HepG2 (cell line): Measurements from ENCODE around the gene S100A13. TPM values are rescaled to one million over a fixed set of nuclear protein-coding genes. Genes with fewer than 3 reads are reported as not detected.

Source experiments
- ARNTL ChIP-seq: sonication (generic); formaldehyde crosslinking; IDR thresholded peaks from 2 replicates; pipeline ENCODE4 v1.4.0; 2020; ENCODE audit warnings: mild to moderate bottlenecking, missing genetic modification reagents
- BCL6 ChIP-seq: IDR thresholded peaks from 2 replicates; pipeline ENCODE4 v1.6.1; 2016; ENCODE audit warnings: missing genetic modification reagents, missing compliant biosample characterization
- FOXC1 ChIP-seq: sonication (generic); formaldehyde crosslinking; IDR thresholded peaks from 2 replicates; pipeline ENCODE4 v1.8.0; 2022; ENCODE audit warnings: mild to moderate bottlenecking, missing genetic modification reagents, borderline replicate concordance
- GATA4 ChIP-seq: sonication (generic); IDR thresholded peaks from 2 replicates; pipeline ENCODE4 v1.6.1; 2016; ENCODE audit warnings: antibody characterized with exemption, low read depth, borderline replicate concordance
- GFI1 ChIP-seq: sonication (generic); formaldehyde crosslinking; IDR thresholded peaks from 2 replicates; pipeline ENCODE4 v1.5.0; 2020; ENCODE audit warnings: missing genetic modification reagents, mild to moderate bottlenecking, borderline replicate concordance
- IKZF1 ChIP-seq: fragments of 450-650 bp; IDR thresholded peaks from 2 replicates; pipeline ENCODE4 v1.7.1; 2016
- KLF16 ChIP-seq, 2 experiments: sonication (generic) in 1 of 2; formaldehyde crosslinking in 1 of 2; IDR thresholded peaks; 2 replicates each; pipeline versions ENCODE4 v1.6.1 to v1.8.0; 2016 to 2023; ENCODE audit warnings: missing genetic modification reagents in 2 of 2, missing compliant biosample characterization in 1 of 2
- MAFK ChIP-seq, 2 experiments: IDR thresholded peaks in 1 of 2; conservative IDR thresholded peaks in 1 of 2; 2 replicates each; pipeline ENCODE4 v1.6.1; 2011; ENCODE audit warnings: improper control_type of control experiment in 2 of 2, low read length in 2 of 2
- MED8 ChIP-seq: sonication (generic); formaldehyde crosslinking; IDR thresholded peaks from 2 replicates; pipeline ENCODE4 v1.8.1; 2023; ENCODE audit warnings: mild to moderate bottlenecking, missing genetic modification reagents; ENCODE audit not compliant: insufficient replicate concordance
- MTF1 ChIP-seq: sonication (generic); formaldehyde crosslinking; IDR thresholded peaks from 2 replicates; pipeline ENCODE4 v1.5.0; 2020; ENCODE audit warnings: missing genetic modification reagents
- NBN ChIP-seq: fragments of 450-650 bp; conservative IDR thresholded peaks from 2 replicates; pipeline ENCODE4 v1.6.1; 2017
- SPEN ChIP-seq: sonication (generic); formaldehyde crosslinking; IDR thresholded peaks from 2 replicates; pipeline ENCODE4 v1.5.1; 2020; ENCODE audit warnings: low read depth, mild to moderate bottlenecking, missing genetic modification reagents
- TMF1 ChIP-seq: sonication (generic); formaldehyde crosslinking; IDR thresholded peaks from 2 replicates; pipeline ENCODE4 v1.8.1; 2022; ENCODE audit warnings: low read depth, missing genetic modification reagents
- ZBTB37 ChIP-seq: sonication (generic); formaldehyde crosslinking; IDR thresholded peaks from 2 replicates; pipeline ENCODE4 v1.4.0; 2020; ENCODE audit warnings: mild to moderate bottlenecking, missing genetic modification reagents
- ZFP36 ChIP-seq: fragments of 150-350 bp; IDR thresholded peaks from 2 replicates; pipeline ENCODE4 v1.6.1; 2018; ENCODE audit warnings: borderline replicate concordance, low read length, low read depth; ENCODE audit not compliant: partially characterized antibody
- ZNF20 ChIP-seq: sonication (generic); formaldehyde crosslinking; IDR thresholded peaks from 2 replicates; pipeline ENCODE4 v1.4.0; 2020; ENCODE audit warnings: mild to moderate bottlenecking, moderate library complexity, missing genetic modification reagents
- ZNF660 ChIP-seq: sonication (generic); formaldehyde crosslinking; IDR thresholded peaks from 2 replicates; pipeline ENCODE4 v1.5.1; 2020; ENCODE audit warnings: mild to moderate bottlenecking, low read depth, missing genetic modification reagents, borderline replicate concordance
- ZNF747 ChIP-seq: sonication (generic); formaldehyde crosslinking; IDR thresholded peaks from 2 replicates; pipeline ENCODE4 v1.8.1; 2023; ENCODE audit warnings: missing genetic modification reagents, mild to moderate bottlenecking, borderline replicate concordance
- ZNF782 ChIP-seq: sonication (generic); formaldehyde crosslinking; IDR thresholded peaks from 2 replicates; pipeline ENCODE4 v1.4.0; 2020; ENCODE audit warnings: missing genetic modification reagents, mild to moderate bottlenecking, borderline replicate concordance
- ZNF878 ChIP-seq: sonication (generic); formaldehyde crosslinking; IDR thresholded peaks from 2 replicates; pipeline ENCODE4 v1.8.1; 2023; ENCODE audit warnings: mild to moderate bottlenecking, missing genetic modification reagents, moderate library complexity
- polyA plus RNA-seq, 8 experiments: library from polyadenylated mRNA; depleted of rRNA in 3 of 8; stranded (reverse) in 7 of 8; unstranded in 1 of 8; fragments of >200 nt; fragmentation: Illumina TruSeq in 4 of 8; extraction: Trizol in 4 of 8; gene quantifications; 2 replicates each; pipeline versions ENCODE4 v1.2.1 to v1.2.3, GENCODE V29; 2011 to 2016; ENCODE audit warnings: low read depth in 4 of 8, missing spikeins in 1 of 8, mixed read lengths in 1 of 8; ENCODE audit not compliant: insufficient read depth in 1 of 8
- total RNA-seq, 5 experiments: library from RNA; depleted of rRNA; stranded (reverse); fragments of >200 nt; fragmentation: Illumina TruSeq; extraction: Trizol; gene quantifications; 2 replicates each; pipeline ENCODE4 v1.2.3, GENCODE V29; 2016; ENCODE audit warnings: low read depth in 1 of 5
- TF ChIP-seq, protein P1 (sequence below): sonication (generic); formaldehyde crosslinking; IDR thresholded peaks from 2 replicates; pipeline ENCODE4 v1.4.0; 2020; ENCODE audit warnings: missing genetic modification reagents, borderline replicate concordance
- TF ChIP-seq, protein P2 (sequence below): sonication (generic); formaldehyde crosslinking; IDR thresholded peaks from 2 replicates; pipeline ENCODE4 v1.8.1; 2023; ENCODE audit warnings: mild to moderate bottlenecking, missing genetic modification reagents, borderline replicate concordance
- TF ChIP-seq, protein P3 (sequence below): conservative IDR thresholded peaks from 2 replicates; pipeline ENCODE4 v1.6.1; 2018; ENCODE audit warnings: missing genetic modification reagents

The S100A13 gene
- total and polyA plus RNA-seq, 2 of the 13 experiments (the other 11 are each of a cell fraction or from before 2014, with no cell fraction given): 89.5 to 172 TPM

DNA sequence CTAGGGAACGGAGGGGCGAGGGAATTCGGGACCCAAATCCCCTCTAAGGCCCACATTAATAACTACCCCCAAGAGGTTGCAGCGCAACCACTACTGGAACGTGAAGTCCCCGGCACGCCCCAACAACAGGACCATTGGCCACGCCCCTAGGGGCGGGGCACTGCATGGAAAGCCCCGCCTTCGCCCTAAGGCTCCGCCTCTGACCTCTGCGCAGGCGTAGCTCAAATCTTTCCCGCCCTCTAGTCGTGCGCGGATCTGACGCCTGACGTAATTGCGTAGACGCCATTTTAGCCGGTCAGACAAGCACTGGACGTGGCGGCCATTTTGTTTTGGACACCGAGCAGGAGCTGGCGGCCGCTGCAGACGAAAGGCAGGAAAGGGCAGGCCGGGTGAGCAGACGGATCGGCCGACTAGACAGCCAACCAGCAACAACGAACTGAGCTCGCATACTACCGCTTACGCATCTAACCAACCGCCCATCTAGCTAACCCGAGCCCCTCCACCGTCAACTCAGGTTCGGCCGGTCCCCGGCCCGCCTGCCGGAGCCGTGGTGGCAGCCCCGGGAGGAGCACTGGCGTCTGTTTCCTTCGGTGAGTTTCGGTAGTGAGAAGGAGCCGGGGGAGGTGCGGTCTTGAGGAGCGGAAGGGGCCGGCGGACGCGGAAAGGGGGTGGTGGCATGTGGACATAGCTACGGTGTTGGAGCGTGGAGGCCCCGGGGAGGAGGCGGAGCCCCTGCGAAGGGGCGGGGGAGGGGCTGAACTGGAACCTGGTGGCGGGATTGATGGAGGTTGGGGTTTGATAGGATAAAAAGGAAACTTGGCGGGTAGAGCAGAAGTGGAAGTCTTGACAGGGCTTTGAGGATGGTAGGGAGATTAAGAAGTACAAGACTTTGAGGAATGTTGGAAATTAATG, 6.7 kb upstream of the S100A13 start, which contains the start of gene CHTOP (continued):
- TF ChIP-seq, protein P1, sequence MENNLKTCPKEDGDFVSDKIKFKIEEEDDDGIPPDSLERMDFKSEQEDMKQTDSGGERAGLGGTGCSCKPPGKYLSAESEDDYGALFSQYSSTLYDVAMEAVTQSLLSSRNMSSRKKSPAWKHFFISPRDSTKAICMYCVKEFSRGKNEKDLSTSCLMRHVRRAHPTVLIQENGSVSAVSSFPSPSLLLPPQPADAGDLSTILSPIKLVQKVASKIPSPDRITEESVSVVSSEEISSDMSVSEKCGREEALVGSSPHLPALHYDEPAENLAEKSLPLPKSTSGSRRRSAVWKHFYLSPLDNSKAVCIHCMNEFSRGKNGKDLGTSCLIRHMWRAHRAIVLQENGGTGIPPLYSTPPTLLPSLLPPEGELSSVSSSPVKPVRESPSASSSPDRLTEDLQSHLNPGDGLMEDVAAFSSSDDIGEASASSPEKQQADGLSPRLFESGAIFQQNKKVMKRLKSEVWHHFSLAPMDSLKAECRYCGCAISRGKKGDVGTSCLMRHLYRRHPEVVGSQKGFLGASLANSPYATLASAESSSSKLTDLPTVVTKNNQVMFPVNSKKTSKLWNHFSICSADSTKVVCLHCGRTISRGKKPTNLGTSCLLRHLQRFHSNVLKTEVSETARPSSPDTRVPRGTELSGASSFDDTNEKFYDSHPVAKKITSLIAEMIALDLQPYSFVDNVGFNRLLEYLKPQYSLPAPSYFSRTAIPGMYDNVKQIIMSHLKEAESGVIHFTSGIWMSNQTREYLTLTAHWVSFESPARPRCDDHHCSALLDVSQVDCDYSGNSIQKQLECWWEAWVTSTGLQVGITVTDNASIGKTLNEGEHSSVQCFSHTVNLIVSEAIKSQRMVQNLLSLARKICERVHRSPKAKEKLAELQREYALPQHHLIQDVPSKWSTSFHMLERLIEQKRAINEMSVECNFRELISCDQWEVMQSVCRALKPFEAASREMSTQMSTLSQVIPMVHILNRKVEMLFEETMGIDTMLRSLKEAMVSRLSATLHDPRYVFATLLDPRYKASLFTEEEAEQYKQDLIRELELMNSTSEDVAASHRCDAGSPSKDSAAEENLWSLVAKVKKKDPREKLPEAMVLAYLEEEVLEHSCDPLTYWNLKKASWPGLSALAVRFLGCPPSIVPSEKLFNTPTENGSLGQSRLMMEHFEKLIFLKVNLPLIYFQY: 0 out of 2 replicates have a peak, but pooled peaks have one; percentile 35
- no peak for TF ChIP-seq MTF1 (CRISPR knock-in tag)
- TF ChIP-seq ZNF782 (CRISPR knock-in tag): peak; percentile 78; the same call in 1 of the 2 replicates
- no peak for TF ChIP-seq ZNF747 (CRISPR knock-in tag)
- TF ChIP-seq, protein P2, sequence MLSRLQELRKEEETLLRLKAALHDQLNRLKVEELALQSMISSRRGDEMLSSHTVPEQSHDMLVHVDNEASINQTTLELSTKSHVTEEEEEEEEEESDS (CRISPR knock-in tag): no peak
- no peak for TF ChIP-seq ZBTB37
- TF ChIP-seq MAFK (conservative IDR thresholded peaks at IDR 0.05 in 1 of 2, IDR thresholded peaks at IDR 0.05 in 1 of 2; ENCODE audit: low read length in 2 of 2): no peak
- no peak for TF ChIP-seq NBN
- TF ChIP-seq GFI1 (CRISPR knock-in tag): peak; percentile 62; the same call in 1 of the 2 replicates
- TF ChIP-seq ARNTL (CRISPR knock-in tag): no peak
- peak; percentile 37 to 46; a peak in 1 of 4 replicates for TF ChIP-seq KLF16 (CRISPR knock-in tag; IDR thresholded peaks at IDR 0.05)
- peak; percentile 88; the same call in 1 of the 2 replicates for TF ChIP-seq FOXC1
- TF ChIP-seq IKZF1: no peak
- peak; percentile 93 for TF ChIP-seq ZNF878
- no peak for TF ChIP-seq ZNF660 (CRISPR knock-in tag)
- TF ChIP-seq ZNF20 (CRISPR knock-in tag): no peak
- TF ChIP-seq, protein P3, sequence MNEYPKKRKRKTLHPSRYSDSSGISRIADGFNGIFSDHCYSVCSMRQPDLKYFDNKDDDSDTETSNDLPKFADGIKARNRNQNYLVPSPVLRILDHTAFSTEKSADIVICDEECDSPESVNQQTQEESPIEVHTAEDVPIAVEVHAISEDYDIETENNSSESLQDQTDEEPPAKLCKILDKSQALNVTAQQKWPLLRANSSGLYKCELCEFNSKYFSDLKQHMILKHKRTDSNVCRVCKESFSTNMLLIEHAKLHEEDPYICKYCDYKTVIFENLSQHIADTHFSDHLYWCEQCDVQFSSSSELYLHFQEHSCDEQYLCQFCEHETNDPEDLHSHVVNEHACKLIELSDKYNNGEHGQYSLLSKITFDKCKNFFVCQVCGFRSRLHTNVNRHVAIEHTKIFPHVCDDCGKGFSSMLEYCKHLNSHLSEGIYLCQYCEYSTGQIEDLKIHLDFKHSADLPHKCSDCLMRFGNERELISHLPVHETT: peak; percentile 84
- TF ChIP-seq TMF1 (CRISPR knock-in tag): peak; percentile 64; the same call in 1 of the 2 replicates
- peak; percentile 80 for TF ChIP-seq MED8 (CRISPR knock-in tag)
- no peak for TF ChIP-seq GATA4
- no peak for TF ChIP-seq ZFP36
- 0 out of 2 replicates have a peak, but pooled peaks have one; percentile 24 for TF ChIP-seq BCL6 (CRISPR knock-in tag)
- peak; percentile 81 for TF ChIP-seq SPEN (CRISPR knock-in tag)
